SH-SY5Y (cell line): ENCODE measurements around the gene TLE2.

Experiments
- GATA2 ChIP-seq: IDR thresholded peaks from 2 replicates; pipeline ENCODE4 v1.6.1; 2011; ENCODE audit warnings: mild to moderate bottlenecking, low read depth, low read length
- GATA3 ChIP-seq: IDR thresholded peaks from 2 replicates; pipeline ENCODE4 v1.6.1; 2011; ENCODE audit warnings: low read depth, mild to moderate bottlenecking, low read length, moderate library complexity

DNA sequence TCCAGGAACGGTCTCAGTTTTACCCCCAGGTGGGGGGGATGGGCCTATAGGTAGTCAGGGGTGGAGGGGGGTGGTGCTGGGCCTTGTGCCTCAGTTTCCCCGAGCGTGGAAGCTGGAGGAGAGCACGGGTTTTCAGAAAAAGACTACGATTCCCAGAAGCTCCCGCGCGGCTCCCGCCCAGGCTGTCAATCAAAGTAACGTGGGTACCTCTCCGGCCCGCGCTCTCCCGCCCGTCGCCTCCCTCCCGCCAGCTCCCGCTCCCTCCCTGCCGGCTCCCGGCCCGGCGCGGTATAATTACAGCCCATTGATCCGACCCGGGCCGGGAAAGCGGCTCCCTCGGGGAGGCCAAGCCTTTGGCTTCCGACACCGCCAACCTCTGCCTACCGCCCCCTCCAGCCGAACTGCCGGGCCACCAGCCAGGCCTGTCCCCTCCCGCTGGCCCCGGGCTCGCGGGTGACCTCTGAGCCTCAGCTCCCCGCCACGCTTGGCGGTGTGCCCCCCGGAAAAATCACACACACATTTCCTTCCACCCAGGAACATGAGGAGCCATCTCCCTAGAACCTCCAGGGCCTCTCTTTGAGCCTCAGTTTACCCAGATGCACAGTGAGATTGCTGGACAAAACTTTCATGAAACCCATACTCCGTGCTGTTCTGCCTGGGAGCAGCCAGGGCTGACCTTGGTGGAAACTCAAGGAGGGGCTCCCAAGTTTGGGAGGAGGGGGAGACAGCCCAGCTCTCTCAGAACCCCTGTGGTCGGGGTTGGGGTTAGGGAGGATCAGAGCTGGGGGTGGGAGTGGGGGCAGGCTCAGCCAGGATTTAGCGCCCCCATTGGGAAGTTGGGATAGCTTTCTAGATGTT, 7.3 kb upstream of the TLE2 start:
- TF ChIP-seq GATA2: 0 out of 2 replicates have a peak, but pooled peaks have one; percentile 11
- no peak for TF ChIP-seq GATA3
